ENCODE results near the gene RAB25. TPM values are rescaled to one million over a fixed set of nuclear protein-coding genes. Genes with fewer than 3 reads are reported as not detected.

The RAB25 gene
- total RNA-seq, 1 donor from 2014 or later: 52.1 TPM

DNA sequence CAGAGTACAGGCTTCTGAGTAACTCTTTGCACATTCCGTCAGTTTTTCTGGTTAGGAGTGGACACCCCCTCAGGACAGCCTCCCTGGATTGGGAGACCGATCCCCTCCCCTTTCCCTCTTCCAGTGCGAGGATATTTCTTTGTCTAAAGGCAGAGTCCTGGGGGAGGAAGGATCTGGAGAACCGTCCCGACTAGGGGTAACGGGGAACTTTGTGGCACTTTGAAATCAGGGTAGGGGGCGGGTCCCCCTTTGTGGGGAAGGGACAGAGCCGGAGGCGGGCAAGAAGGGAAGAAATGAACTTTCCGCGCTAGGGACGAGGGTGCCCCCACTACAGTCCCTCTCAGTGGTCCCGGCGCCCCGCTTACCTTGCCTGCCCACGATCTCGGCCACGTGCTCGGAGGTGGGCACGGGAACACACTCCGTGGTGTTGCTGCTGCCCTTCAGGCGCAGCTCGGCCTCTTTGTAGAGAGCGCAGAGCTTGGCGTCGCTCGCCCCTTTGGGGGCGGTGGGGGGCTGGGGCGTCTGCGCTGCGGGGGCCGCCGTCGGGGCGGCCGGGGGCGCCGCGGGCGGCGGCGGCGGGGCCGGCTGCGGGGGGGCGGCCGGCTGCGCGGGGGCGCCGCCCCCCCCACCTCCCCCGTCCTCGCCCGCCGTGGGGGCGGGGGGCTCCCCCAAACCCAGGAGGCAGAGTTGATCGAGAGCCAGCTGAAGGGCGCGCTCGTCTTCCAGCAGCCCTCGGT, 20.4 kb downstream of the RAB25 start:
- H3K9me3 ChIP-seq: no peaks in the 10 kb centered on the region
- TF ChIP-seq, protein P1, sequence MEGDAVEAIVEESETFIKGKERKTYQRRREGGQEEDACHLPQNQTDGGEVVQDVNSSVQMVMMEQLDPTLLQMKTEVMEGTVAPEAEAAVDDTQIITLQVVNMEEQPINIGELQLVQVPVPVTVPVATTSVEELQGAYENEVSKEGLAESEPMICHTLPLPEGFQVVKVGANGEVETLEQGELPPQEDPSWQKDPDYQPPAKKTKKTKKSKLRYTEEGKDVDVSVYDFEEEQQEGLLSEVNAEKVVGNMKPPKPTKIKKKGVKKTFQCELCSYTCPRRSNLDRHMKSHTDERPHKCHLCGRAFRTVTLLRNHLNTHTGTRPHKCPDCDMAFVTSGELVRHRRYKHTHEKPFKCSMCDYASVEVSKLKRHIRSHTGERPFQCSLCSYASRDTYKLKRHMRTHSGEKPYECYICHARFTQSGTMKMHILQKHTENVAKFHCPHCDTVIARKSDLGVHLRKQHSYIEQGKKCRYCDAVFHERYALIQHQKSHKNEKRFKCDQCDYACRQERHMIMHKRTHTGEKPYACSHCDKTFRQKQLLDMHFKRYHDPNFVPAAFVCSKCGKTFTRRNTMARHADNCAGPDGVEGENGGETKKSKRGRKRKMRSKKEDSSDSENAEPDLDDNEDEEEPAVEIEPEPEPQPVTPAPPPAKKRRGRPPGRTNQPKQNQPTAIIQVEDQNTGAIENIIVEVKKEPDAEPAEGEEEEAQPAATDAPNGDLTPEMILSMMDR (IDR thresholded peaks at IDR 0.05): no peak
- TF ChIP-seq POLR2A (IDR thresholded peaks at IDR 0.05) (no peak), POLR2AphosphoS5 (IDR thresholded peaks at IDR 0.05; ENCODE audit: insufficient read depth in 1 of 2, low read depth in 1 of 2) (no peak)
- peaks cover 29% of the 10 kb centered on the region for H3K4me1 ChIP-seq
- DNase-seq (ENCODE audit: extremely low spot score in 2 of 2): no peak
- H3K27me3 ChIP-seq: no peaks in the 10 kb centered on the region
- peak overlapping the region; percentile 55 to 86 for H3K4me3 ChIP-seq
- H3K36me3 ChIP-seq: no peaks in the 10 kb centered on the region
- intact Hi-C loops (cut with DNase I): no loop called here
- H3K27ac ChIP-seq: peak overlapping the region; percentile 27

DNA sequence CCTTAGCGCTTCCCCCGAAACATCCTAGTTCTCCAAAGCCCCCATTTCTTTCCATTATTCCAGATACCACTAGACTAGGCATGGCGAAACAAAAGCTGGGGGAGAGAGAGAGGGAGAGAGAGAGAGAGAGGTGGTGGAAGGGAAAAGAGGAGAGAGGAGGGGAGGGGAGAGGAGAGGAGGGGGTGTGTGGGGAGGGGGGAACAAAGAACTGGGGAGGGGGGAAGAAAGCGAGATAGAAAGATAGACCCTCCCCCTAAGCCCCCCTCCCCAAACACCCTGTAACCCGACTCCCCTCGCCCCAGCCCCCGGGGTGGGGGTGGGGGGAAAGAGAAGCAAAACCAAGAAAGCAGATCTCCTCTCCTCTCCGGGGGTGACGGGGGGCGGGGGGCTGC, 21.0 kb downstream of the RAB25 start:
- Histone ChIP-seq H3K4me1 (peaks cover 27% of the 10 kb centered on the region), H3K27me3 (no peaks in the 10 kb centered on the region), H3K36me3 (no peaks in the 10 kb centered on the region), H3K9me3 (no peaks in the 10 kb centered on the region), H3K27ac (peak overlapping the region; percentile 77), H3K4me3 (peak overlapping the region; percentile 55 to 86)
- no peak for DNase-seq (ENCODE audit: extremely low spot score in 2 of 2)
- intact Hi-C loops (cut with DNase I): no loop called here
- TF ChIP-seq POLR2AphosphoS5 (IDR thresholded peaks at IDR 0.05; ENCODE audit: insufficient read depth in 1 of 2, low read depth in 1 of 2) (no peak), POLR2A (IDR thresholded peaks at IDR 0.05) (no peak)
- TF ChIP-seq, protein P1 (IDR thresholded peaks at IDR 0.05): no peak

DNA sequence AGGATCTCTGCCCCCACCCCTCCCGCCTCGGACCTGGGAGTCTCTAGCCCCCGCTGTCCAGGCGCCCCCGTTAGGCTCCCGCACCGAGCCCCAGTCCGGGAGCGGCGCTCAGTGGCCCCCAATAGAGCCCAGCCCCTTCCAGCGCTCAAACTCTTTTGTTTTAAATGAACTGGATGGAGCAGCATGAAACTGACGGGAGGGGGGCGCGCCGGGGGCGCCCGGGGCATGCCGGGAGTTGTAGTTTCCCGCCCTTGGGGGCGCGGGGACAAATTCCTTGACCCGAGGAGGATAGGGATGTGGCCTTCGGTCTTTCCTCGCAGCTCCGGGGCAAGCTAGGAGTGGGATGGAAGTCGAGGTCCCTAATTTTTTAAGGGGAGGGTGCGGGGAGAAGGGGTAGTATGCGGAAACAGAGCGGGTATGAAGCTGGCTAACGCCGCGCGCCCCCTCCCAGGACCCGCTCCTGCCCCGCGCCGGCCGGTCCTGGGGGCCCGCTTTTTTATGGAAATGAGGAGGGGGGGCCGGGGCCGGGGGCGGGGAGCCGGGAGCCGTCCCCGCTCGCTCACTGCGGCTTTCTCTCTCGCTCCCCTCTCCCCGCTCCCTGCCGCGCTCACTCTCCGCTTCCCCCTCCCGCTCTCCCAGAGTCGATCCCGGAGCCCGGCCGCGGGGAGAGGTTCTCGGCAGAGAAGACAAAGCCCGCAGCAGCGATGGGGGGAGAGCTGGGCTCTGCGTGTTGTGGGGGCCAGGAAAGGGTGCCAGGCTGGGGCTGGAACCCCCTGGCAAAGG, 21.5 kb downstream of the RAB25 start, which contains the start of gene MEX3A:
Gene MEX3A, minus strand, starts transcription at position 157 of the 783 bp plus-strand sequence. CDS start 467 bp downstream, outside the sequence.
- H3K4me3 ChIP-seq: peak within 1 kb of the TSS; percentile 55 to 86
- TF ChIP-seq POLR2AphosphoS5 (IDR thresholded peaks at IDR 0.05; ENCODE audit: insufficient read depth in 1 of 2, low read depth in 1 of 2): peak; percentile 67 to 69
- TF ChIP-seq, protein P1 (IDR thresholded peaks at IDR 0.05): peak in 1 of 3 experiments; percentile 14
- TF ChIP-seq POLR2A (IDR thresholded peaks at IDR 0.05): peak in 1 of 2 donors; percentile 38
- no peaks in the 10 kb centered on the region for H3K27me3 ChIP-seq
- no peaks in the 10 kb centered on the region for H3K9me3 ChIP-seq
- peaks cover 27% of the 10 kb centered on the region for H3K4me1 ChIP-seq
- intact Hi-C loops (cut with DNase I): no loop called here
- DNase-seq (ENCODE audit: extremely low spot score in 2 of 2): no peak
- H3K36me3 ChIP-seq: no peaks in the 10 kb centered on the region
- H3K27ac ChIP-seq: peak within 1 kb of the TSS; percentile 77

DNA sequence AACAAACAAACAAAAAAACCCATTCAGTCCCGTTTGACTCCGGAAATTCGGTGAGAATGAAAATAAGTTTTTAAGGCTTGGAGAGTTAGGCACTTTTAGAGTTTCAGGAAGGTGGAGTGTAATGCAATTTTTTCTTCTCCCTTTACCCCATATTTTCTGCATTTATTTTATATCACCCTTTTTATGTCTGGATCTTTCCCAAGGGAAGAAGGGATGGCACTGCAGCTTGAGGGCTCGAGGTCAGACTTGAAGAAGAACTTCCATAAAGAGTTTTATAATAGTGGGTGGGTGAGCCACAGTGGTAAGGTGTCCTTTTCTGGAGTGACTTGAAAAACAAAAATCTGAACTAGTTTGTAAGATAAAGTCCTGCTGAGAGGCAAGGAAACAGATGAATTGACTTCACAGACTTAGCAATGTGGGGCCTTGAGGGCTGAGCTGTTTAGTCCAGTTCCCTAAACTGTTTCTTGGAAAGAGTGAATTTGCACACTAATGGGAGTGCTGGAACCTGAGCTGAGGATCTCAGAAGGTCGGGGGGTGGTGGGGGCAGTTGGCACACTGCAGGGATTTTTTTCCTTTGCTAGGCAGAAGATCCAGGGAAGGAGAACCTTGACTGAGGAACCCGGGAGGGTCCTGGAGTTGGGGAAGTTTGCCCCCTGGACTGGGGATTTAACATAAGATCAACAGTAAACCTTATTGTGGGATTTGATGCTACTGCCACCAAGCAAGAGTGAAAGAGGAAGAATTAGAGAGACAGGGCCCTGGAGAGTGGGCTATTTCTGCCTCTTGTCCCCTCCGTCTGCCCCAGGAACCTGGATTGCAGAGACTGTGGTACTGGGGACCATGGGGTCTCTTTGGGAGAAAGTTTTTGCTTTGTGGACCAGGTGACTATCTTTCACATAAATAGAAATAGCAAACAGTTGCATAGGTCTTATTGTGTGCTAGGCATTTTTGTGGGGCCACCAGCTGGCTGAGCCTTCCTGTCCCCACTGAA, 23.1 kb downstream of the RAB25 start:
- Histone ChIP-seq H3K27me3 (no peaks in the 10 kb centered on the region), H3K4me3 (peak overlapping the region in 1 of 2 donors; percentile 86), H3K4me1 (peaks cover 27% of the 10 kb centered on the region), H3K9me3 (no peaks in the 10 kb centered on the region), H3K36me3 (no peaks in the 10 kb centered on the region), H3K27ac (no peak overlapping the region)
- intact Hi-C loops (cut with DNase I): no loop called here
- TF ChIP-seq, protein P1 (IDR thresholded peaks at IDR 0.05): no peak
- no peak for TF ChIP-seq POLR2AphosphoS5 (IDR thresholded peaks at IDR 0.05; ENCODE audit: insufficient read depth in 1 of 2, low read depth in 1 of 2)
- TF ChIP-seq POLR2A (IDR thresholded peaks at IDR 0.05): no peak
- DNase-seq (ENCODE audit: extremely low spot score in 2 of 2): no peak
